Fibroblast of skin of back (primary cell): ENCODE results near the gene TCEANC. TPM values are rescaled to one million over a fixed set of nuclear protein-coding genes. Genes with fewer than 3 reads are reported as not detected.
"Not testable (repeated sequence)": the region's sequence is repeated elsewhere in the genome, so short reads cannot be mapped to it uniquely, and the experiment has no call there.

Experiments used
- DNase-seq: peaks from one replicate; pipeline ENCODE4 v3.0.0-alpha.2; 2013
- polyA plus RNA-seq, 2 experiments: library from polyadenylated mRNA; unstranded; fragments of 120-200 nt; gene quantifications; one replicate each; pipeline ENCODE4 v1.2.1, GENCODE V29; 2013; ENCODE audit not compliant: insufficient read length in 2 of 2

TCEANC gene
- polyA plus RNA-seq (2013, experiment 1 of 2; ENCODE audit: insufficient read length), result 1.3 TPM
- 1.5 TPM for polyA plus RNA-seq (2013, experiment 2 of 2; ENCODE audit: insufficient read length)

- DNase-seq, result peak; percentile 97
Observed at GRCh38 chrX:13652850-13653693, at the start of gene TCEANC. TCEANC (plus strand) TSS chrX:13653141; CDS start chrX:13662509, 9,368 bp downstream.

DNA sequence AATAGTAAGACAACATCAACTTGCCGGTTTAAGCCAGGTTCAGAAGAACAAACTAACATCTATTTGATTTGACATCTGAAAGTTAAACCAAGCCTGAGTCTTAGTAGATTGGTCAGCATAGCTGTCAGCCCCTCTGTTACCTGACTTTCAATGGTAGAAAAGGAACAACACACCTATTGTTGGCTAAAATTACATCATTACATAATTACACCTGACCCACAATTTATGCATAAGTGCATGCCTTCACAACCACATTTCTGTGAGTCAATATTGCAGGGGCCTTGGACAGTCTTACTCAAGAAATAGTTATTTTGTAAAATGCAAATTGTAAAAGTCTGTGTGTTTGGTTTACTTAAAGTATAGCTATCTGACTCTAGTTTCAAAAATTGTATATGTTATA lies 47.3 kb upstream of the TCEANC start:
- DNase-seq, result no peak

GRCh38 chrX:13607331-13607995 lies 45.5 kb upstream of the TCEANC start:
- no peak for DNase-seq

- DNase-seq, result no peak
Observed at GRCh38 chrX:13607996-13608365, 45.0 kb upstream of the TCEANC start.

- no peak for DNase-seq
Observed at GRCh38 chrX:13614154-13614553, 38.8 kb upstream of the TCEANC start.

DNA sequence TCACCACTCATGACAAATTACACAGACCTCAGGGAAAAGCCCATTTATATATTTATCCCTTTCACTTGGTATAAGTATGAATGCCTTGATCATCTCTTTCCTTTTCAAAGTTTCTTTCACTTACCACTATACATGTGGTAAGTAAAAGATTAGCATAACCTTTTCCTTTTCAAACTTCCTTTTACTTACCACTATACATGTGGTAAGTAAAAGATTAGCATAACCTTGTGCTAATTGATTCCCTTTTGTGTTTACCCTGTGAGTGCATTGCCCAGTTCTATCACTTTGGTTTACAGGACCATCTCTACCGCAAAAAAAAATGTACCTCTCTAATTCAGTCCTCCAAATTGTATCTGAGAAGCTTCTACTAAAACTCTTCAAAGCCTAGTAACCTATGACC lies 32.7 kb upstream of the TCEANC start:
- DNase-seq, result no peak

- DNase-seq, result no peak
Observed at GRCh38 chrX:13622401-13622964, 30.5 kb upstream of the TCEANC start.

DNA sequence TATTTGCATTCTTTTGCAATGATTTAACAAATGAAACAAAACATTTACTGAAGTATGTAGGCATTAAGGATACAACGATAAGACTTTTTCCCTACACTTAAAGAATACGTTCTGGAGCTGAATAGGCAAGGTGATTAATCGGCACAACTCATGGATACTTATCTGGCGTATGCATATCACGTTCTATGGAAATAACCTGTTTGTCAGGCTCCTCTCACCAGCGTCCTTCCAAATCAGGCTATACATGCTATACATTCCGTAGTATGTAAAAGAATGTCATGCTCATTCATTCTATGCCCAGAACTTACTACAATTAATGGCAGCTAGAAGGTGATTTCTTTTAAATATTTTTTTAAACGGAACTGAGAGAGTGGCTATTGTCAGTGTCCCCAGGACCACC lies 25.6 kb upstream of the TCEANC start:
- no peak for DNase-seq

- DNase-seq, result not testable (repeated sequence)
Observed at GRCh38 chrX:13637224-13637623, 15.7 kb upstream of the TCEANC start.

- DNase-seq, result no peak
Observed at GRCh38 chrX:13638021-13638420, 14.9 kb upstream of the TCEANC start.

DNA sequence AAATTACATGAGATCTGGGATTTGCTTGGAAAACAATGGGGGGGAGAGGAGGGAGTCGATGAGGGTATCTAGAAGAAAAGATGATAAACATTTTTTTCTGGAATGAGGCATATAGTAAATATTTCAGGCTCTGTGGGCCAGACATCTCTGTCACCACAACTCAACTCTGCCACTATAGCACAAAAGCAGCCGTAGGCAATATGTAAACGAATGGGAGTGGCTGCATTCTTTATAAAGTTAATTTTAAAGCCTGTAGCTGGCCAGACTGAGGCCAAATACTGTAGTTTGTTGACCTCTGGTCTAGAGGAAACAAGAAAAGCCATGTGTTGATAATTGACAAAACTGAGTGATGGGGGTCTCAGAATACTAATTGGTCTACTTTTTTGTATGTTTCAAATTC lies 14.1 kb upstream of the TCEANC start:
- peak; percentile 28 for DNase-seq

- DNase-seq, result not testable (repeated sequence)
Observed at GRCh38 chrX:13641684-13642083, 11.3 kb upstream of the TCEANC start.

- DNase-seq, result no peak
Observed at GRCh38 chrX:13645464-13646153, 7.3 kb upstream of the TCEANC start.

GRCh38 chrX:13646154-13646549 lies 6.8 kb upstream of the TCEANC start:
- DNase-seq, result peak; percentile 67

DNA sequence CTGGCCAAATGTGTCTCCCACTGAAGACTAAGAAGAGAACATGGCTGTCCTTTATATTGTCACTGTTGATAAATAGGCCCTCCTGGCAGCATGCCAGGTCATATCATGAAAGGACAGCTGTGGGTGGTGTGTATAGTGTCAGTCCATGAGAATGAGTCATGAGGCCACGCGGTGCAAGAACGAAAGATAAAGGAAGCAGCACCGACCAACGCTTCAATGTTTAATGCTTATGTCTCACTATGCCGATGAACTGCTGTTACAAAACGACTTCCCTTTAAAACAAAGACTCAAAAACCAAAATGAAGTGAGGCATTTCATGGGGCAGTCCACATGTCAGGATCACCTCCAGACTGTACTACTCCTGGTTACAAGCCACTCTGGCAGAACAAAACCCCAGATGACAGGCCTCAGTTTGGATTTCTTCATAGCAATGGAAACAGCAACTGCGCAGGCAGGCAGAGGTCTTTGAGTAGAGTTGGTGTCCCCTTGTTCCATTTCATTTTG lies 5.2 kb upstream of the TCEANC start:
- peak; percentile 60 for DNase-seq

DNA sequence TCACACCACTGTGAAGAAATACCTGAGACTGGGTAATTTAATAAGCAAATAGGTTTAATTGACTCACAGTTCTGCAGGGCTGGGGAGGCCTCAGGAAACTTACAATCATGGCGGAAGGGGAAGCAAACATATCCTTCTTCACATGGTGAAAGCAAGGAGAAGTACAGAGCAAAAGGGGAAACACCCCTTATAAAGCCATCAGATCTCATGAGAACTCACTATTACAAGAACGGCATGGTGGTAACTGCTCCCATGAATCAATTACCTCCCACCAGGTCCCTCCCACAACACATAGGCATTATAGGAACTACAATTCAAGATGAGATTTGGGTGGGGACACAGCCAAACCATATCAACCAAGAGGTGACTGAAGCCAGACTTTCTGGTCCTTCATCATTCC lies 4.6 kb upstream of the TCEANC start:
- DNase-seq, result not testable (repeated sequence)

- DNase-seq, result peak; percentile 37
Observed at GRCh38 chrX:13649838-13650237, 3.1 kb upstream of the TCEANC start.

GRCh38 chrX:13650318-13650717 lies 2.6 kb upstream of the TCEANC start:
- DNase-seq, result no peak

- DNase-seq, result no peak
Observed at GRCh38 chrX:13651150-13651549, 1.8 kb upstream of the TCEANC start.

DNA sequence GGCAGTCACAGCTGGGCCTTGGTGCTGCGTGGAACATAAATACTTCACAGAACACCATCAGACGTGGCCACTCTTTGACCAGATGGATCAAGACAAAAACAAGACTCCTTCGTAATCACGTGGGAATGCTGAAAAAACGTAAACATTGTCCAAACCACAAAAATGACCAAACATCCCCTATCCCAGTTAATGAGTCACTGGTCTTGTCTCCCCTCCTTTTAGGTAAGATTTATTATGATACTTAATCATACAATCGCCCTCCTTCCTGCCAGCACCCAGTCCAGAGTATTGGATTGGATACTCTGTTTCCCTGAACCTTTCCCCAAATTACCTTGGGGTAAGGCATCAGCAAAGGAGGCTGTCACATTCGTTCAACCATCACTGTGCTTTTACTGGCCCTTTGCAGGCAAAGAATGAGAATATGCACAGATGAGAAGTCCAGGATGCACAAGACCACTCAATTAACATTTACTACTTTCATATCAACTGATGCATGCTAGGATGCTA lies 601 bp upstream of the TCEANC start:
- peak; percentile 92 for DNase-seq

GRCh38 chrX:13654116-13654515 lies 1.2 kb downstream of the TCEANC start:
- no peak for DNase-seq

- no peak for DNase-seq
Observed at GRCh38 chrX:13655674-13656073, 2.7 kb downstream of the TCEANC start.

DNA sequence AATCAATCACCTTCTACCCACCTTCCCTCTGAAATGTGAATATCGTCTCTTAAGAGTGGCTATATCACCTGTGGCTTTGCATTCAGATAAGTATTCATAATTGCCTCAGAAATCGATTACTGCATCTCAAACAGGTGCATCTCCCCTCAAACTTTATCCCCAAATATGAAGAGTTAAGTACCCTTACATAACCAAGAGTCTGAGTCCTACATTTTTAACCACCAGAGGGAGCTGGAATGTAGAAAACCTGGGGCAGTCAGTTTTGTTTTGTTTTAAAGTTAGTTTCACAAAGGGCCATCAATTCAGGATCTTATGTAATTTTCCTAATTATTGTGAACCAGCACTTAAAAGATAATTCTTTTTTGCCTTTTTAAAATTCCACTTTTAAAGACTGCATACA lies 5.7 kb downstream of the TCEANC start:
- DNase-seq, result peak; percentile 48
